Middle frontal gyrus (tissue), 1 donor: Measurements from ENCODE around the gene EFHD2.
"Not testable (repeated sequence)": the region's sequence is repeated elsewhere in the genome, so short reads cannot be mapped to it uniquely, and the experiment has no call there.

ENCODE experiments used
- DNase-seq: peaks from one replicate; pipeline ENCODE4 v3.0.0-alpha.2; 2015; ENCODE audit warnings: low spot score; ENCODE audit errors: extremely low spot score

EFHD2 gene

GRCh38 chr1:15430787-15431570 is 21.3 kb downstream of the EFHD2 start:
- DNase-seq: no peak

DNA sequence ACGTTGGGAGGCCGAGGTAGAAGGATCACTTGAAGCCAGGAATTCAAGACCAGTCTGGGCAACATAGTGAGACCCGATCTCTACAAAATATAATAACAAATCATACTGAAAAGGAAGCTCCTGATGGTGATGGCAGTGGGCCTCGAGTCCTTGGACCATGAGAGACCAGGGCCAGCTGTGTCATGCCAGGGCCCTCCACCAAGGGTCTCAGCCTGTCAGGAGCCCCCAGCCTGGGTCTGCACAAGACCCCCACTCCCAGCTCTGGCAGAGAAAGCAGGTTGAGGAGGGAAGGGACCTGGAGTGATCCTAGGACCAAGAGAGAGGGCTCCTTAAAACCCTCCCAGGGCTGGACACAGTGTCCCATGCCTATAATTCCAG is 21.9 kb downstream of the EFHD2 start:
- DNase-seq: no peak

DNA sequence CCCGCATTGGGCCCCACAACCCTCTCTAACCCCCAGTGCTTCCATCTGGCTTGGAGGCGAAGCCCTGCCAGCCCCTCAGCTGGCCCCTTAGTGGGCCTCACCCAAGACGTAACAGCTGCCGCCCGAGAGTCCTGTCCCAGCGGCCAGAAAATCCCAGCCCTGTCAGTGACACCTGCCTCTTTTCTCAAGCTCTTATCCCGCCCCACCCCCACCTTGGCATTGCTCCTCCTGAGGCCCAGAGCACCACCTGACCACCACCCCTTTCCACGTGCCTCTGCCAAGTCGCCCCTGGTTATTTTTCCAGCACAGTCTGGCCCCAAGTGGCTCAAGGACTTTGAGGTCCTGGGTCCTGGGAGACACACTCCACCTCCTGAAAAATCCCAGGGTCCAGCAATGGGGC is 22.6 kb downstream of the EFHD2 start:
- DNase-seq: no peak

GRCh38 chr1:15433471-15433870 is 23.8 kb downstream of the EFHD2 start:
- no peak for DNase-seq

- not testable (repeated sequence) for DNase-seq
Measured at GRCh38 chr1:15434739-15435138, 25.1 kb downstream of the EFHD2 start.

DNA sequence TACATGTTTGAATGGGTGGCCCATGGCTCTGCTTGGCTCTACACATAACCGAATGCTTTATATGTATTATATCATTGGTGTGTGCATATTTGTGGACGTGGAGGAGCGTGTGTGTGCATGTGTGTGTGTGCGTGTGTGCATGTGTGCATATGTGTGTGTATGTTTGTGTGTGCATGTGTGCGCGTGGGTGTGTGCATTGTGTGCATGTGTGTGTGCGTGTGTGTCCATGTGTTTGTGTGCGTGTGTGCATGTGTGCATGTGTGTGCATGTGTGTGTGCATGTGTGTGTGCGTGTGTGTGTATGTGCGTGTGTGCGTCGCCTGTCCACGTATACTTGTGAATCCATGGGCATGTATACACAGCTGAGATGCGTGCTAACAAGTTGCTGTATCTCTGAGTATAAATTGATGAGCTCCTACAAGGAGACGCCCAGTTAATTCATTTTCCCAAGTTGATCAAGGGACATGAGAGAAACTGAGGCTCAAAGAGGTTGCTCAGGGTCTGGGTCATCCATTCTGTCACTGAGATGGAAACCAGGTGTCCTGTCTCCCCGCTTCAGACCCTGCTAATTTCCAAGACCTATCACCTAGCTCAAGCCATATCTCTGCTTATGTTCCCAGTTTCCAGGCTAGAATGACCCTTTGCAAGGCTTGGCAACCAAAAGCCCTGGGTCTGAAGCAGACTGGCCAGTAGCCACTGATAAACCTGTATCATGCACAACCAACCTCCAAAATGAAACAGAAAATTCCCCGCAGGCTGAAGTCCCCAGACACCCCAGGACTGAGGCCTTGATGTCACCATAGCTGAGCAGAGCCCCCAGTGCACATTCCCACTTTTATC is 25.8 kb downstream of the EFHD2 start:
- DNase-seq: no peak

- DNase-seq: no peak
Measured at GRCh38 chr1:15436881-15437442, 27.3 kb downstream of the EFHD2 start.

GRCh38 chr1:15439325-15439724 is 29.6 kb downstream of the EFHD2 start:
- DNase-seq: no peak

DNA sequence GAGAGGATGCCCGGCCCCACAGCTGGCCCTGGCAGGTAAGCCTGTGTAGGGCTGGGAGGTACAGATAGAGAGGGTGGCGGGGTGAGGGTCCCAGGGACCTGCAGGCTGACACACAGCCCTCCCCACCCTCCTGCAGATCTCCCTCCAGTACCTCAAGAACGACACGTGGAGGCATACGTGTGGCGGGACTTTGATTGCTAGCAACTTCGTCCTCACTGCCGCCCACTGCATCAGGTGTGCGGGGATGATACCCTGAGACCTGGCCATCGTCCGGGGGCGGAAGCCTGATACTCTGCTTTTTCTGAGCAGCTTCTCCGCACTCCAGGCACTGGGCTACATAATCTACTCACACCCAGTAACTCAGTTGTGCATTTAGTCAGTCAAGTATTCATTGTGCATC is 30.7 kb downstream of the EFHD2 start:
- DNase-seq: no peak

DNA sequence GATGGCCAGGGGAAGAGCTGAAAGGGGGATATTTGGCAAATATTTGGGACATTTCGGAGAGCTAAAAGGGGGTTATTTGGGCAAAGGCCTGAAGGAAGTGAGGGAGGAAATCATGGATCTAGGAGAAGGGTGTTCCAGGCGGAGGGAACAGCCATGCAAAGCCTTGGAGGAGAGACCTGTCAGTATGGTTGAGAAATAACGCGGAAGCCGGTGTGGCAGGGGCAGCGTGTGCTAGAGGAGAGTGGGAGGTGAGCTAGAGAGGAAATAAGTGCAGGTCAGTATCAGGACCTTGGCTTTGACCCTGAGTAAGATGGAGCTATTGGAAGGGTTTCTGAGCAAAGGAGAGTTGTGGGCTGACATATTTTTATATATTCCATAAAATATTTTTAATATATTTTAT is 31.6 kb downstream of the EFHD2 start:
- no peak for DNase-seq

GRCh38 chr1:15442119-15442518 is 32.4 kb downstream of the EFHD2 start:
- no peak for DNase-seq

DNA sequence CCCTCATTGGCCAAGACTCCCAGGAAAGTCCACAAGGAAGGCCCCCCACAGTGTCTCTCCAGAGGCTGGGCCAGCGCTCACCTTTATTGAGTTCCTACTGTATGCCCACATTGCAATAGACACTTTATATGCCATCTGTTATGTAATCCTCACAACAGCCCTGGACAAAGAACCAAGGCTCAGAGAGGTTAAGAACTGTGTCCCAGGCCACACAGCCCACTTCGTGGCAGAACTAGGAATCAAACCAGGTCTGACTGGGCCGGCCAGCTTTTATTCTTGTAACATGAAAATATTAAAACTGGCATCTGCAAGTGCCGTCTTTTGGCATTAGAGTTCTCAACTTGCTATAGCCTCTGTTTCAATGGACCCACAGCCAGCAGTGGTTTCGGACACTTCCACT is 33.1 kb downstream of the EFHD2 start:
- no peak for DNase-seq

- no peak for DNase-seq
Measured at GRCh38 chr1:15443281-15443680, 33.6 kb downstream of the EFHD2 start.

GRCh38 chr1:15444468-15445389 is 35.0 kb downstream of the EFHD2 start:
- no peak for DNase-seq

DNA sequence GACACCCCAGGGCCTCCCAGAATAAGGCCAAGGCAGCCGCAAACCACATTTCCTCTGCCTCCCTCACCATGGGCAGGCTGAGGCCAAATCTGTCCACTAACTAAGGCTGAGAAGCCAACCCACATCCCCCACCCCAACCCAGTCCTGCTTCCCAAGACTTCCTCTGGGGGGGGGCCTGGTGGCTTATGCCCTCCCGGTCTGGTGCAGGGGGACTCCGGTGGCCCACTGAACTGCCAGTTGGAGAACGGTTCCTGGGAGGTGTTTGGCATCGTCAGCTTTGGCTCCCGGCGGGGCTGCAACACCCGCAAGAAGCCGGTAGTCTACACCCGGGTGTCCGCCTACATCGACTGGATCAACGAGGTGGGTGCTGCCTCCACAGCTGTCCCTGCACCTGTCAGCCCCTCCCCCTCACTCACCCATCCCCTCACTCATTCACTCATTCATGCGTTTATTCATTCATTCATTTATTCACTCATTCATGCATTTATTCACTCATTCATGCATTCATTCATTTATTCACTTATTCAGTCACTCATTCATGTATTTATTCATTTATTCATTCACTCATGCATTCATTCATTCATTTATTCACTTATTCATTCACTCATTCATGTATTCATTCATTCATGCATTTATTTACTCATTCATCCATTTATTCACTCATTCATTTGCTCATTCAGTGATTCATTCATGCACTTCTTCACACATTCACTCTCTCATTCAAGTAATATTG is 35.9 kb downstream of the EFHD2 start:
- no peak for DNase-seq

DNA sequence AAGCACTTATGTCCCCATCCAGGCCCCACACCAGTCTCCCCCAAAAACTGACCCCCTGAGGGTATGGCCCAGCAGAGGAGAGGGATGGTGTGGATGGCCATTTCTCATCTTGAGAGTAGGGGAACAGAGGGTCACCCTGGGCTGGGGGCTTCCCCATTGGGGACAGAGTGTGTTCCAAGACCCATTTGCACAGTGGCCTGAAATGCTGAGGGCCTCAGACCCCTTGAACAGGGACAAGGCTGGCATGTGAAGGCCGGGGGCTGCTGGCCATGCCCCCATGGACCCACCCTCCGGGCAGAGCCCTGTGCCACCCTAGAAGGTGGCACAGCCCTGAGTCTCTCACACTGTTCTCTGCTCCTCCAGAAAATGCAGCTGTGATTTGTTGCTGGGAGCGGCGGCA is 36.5 kb downstream of the EFHD2 start:
- no peak for DNase-seq

DNA sequence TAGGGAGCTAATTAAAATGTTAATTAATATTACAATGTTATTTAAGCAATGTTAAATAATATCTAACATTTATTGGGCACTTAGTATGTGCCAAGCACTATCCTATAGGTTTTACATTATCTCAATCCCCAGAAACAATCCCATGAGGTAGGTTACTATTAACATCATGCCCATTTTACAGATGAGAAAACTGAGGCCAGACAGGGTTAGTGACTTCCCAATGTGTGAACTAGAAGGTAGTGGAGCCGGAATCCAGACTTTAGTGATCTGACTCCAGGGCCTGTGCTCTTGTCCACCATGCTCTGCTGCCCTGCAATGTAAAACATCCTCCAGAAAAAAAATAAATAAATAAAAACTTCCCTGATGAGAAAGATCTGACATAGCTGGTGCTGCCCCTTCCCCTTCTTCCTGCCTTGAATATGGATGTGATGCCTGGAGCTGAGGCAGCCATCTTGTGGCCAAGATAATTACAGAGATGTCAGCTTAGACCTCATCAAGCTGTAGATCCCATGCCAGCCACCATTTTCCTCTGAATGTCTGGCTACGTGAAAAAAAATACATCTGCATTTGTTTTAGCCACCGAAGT is 39.3 kb downstream of the EFHD2 start:
- no peak for DNase-seq

DNA sequence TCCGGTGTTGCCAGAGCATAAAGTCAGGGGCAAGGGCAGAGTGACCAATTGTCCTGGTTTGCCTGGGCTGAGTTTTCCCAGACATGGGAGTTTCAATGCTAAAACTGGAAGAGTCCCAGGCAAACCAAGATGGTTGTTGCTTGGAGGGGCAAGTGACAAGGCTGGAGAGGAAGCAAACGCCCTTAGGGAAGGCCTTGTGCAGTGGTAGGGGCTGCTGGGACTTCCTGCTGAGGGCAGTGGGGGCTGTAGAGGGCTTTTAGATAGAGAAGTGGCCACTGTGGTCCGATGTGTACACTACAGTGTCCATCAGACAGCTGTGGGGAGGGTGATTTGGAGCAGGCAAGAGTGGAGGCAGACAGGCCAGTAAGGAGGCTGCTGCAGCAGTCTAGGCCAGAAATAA is 39.9 kb downstream of the EFHD2 start:
- DNase-seq: no peak

GRCh38 chr1:15451014-15451722 is 41.5 kb downstream of the EFHD2 start:
- no peak for DNase-seq

DNA sequence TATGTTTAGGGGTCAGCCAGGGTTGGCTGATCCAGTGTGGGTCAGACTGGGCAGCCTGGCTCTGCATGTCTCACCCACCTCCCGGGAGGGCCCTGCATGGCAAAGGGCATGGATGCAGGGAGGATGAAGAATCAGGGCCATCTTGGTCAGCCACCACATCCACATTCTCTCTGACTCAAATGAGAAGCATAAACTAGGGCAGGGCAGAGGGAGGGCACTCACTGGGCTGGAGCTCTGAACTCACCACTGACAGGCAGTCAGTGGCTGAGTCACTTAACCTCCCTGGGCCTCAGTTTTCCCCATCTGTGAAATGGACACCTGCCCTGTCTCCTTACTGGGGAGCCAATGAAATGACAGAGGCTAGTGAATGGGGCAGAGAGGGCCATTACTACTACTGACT is 42.5 kb downstream of the EFHD2 start:
- DNase-seq: no peak
